BE2C (cell line): ENCODE data around the gene WBP2.
"Not testable (repeated sequence)": the region's sequence is repeated elsewhere in the genome, so short reads cannot be mapped to it uniquely, and the experiment has no call there.

Source experiments
- DNase-seq: peaks from one replicate; pipeline ENCODE4 v3.0.0-alpha.2; 2020
- H3K27me3 ChIP-seq: fragments of 250-450 bp; sonication (Bioruptor Pico); 2 replicates; pipeline ENCODE4 v1.5.1; 2020; ENCODE audit warnings: mild to moderate bottlenecking
- H3K36me3 ChIP-seq: fragments of 250-450 bp; sonication (Bioruptor Pico); 2 replicates; pipeline ENCODE4 v1.5.1; 2020; ENCODE audit warnings: mild to moderate bottlenecking
- H3K4me1 ChIP-seq: fragments of 250-450 bp; sonication (Bioruptor Pico); 2 replicates; pipeline ENCODE4 v1.5.1; 2020
- H3K4me3 ChIP-seq: 2 replicates; pipeline ENCODE4 v1.5.1; 2011; ENCODE audit warnings: low read depth, low read length
- H3K9me3 ChIP-seq: fragments of 250-450 bp; sonication (Bioruptor Pico); 2 replicates; pipeline ENCODE4 v1.5.1; 2020
- CTCF ChIP-seq: IDR thresholded peaks from 2 replicates; pipeline ENCODE4 v1.5.1; 2012; ENCODE audit warnings: mild to moderate bottlenecking, low read depth, low read length

WBP2 gene

GRCh38 chr17:75875940-75876189, 20.7 kb upstream of the WBP2 start:
- Histone ChIP-seq H3K4me3 (no peak overlapping the region), H3K4me1 (peaks cover 9% of the 10 kb centered on the region), H3K27me3 (peaks cover 15% of the 10 kb centered on the region), H3K36me3 (no peaks in the 10 kb centered on the region), H3K9me3 (no peaks in the 10 kb centered on the region)
- DNase-seq = no peak
- TF ChIP-seq CTCF = no peak

GRCh38 chr17:75875182-75875939, 20.2 kb upstream of the WBP2 start:
- Histone ChIP-seq H3K36me3 (no peaks in the 10 kb centered on the region), H3K4me3 (no peak overlapping the region), H3K27me3 (peaks cover 15% of the 10 kb centered on the region), H3K9me3 (no peaks in the 10 kb centered on the region), H3K4me1 (peaks cover 9% of the 10 kb centered on the region)
- TF ChIP-seq CTCF = no peak
- no peak for DNase-seq

- Histone ChIP-seq H3K4me1 (peaks cover 9% of the 10 kb centered on the region), H3K4me3 (no peak overlapping the region), H3K36me3 (no peaks in the 10 kb centered on the region), H3K27me3 (peaks cover 15% of the 10 kb centered on the region), H3K9me3 (no peaks in the 10 kb centered on the region)
- no peak for DNase-seq
- TF ChIP-seq CTCF = no peak
Measured at GRCh38 chr17:75874323-75875181, 19.4 kb upstream of the WBP2 start.

- no peaks in the 10 kb centered on the region for H3K36me3 ChIP-seq
- TF ChIP-seq CTCF = no peak
- peaks cover 9% of the 10 kb centered on the region for H3K4me1 ChIP-seq
- no peak overlapping the region for H3K4me3 ChIP-seq
- peaks cover 9% of the 10 kb centered on the region for H3K27me3 ChIP-seq
- DNase-seq = no peak
- H3K9me3 ChIP-seq = no peaks in the 10 kb centered on the region
Measured at GRCh38 chr17:75873587-75874322, 18.6 kb upstream of the WBP2 start.

- Histone ChIP-seq H3K27me3 (peaks cover under 1% of the 10 kb centered on the region), H3K4me1 (peaks cover 9% of the 10 kb centered on the region), H3K4me3 (no peak overlapping the region), H3K9me3 (no peaks in the 10 kb centered on the region), H3K36me3 (no peaks in the 10 kb centered on the region)
- no peak for DNase-seq
- no peak for TF ChIP-seq CTCF
Measured at GRCh38 chr17:75872434-75873351, 17.6 kb upstream of the WBP2 start.

GRCh38 chr17:75870228-75870627, 15.1 kb upstream of the WBP2 start:
- H3K27me3 ChIP-seq, H3K36me3 ChIP-seq, H3K4me3 ChIP-seq, H3K4me1 ChIP-seq, DNase-seq, H3K9me3 ChIP-seq: not testable (repeated sequence)
